Retinal pigment epithelial cell (primary cell): ENCODE results near the gene RNPS1.
"Not testable (repeated sequence)": the region's sequence is repeated elsewhere in the genome, so short reads cannot be mapped to it uniquely, and the experiment has no call there.

Experiments used
- DNase-seq: peaks from one replicate; pipeline ENCODE4 v3.0.0-alpha.2; 2010; ENCODE audit warnings: low read depth
- H3K4me3 ChIP-seq: 2 replicates; pipeline ENCODE4 v1.5.1; 2011; ENCODE audit warnings: mild to moderate bottlenecking, low read length, control low read depth, moderate library complexity
- CTCF ChIP-seq: conservative IDR thresholded peaks from 2 replicates; pipeline ENCODE4 v1.5.1; 2011; ENCODE audit warnings: low read depth, low read length, control low read depth, inconsistent platforms

RNPS1 gene

GRCh38 chr16:2270070-2270462 is 2.1 kb upstream of the RNPS1 start:
- no peak overlapping the region for H3K4me3 ChIP-seq
- no peak for TF ChIP-seq CTCF
- DNase-seq: no peak

- H3K4me3 ChIP-seq: peak overlapping the region; percentile 85
- DNase-seq: not testable (repeated sequence)
Observed at GRCh38 chr16:2267505-2267912, 417 bp downstream of the RNPS1 start.

GRCh38 chr16:2266887-2267286 is 1.0 kb downstream of the RNPS1 start:
- H3K4me3 ChIP-seq: peak overlapping the region; percentile 85
- not testable (repeated sequence) for DNase-seq

- not testable (repeated sequence) for H3K4me3 ChIP-seq, DNase-seq
Observed at GRCh38 chr16:2263026-2263425, 4.9 kb downstream of the RNPS1 start.

GRCh38 chr16:2260250-2260649 is 7.7 kb downstream of the RNPS1 start:
- no peak overlapping the region for H3K4me3 ChIP-seq
- no peak for TF ChIP-seq CTCF
- DNase-seq: no peak

GRCh38 chr16:2258530-2258929 is 9.4 kb downstream of the RNPS1 start:
- not testable (repeated sequence) for DNase-seq, H3K4me3 ChIP-seq

GRCh38 chr16:2257726-2258125 is 10.2 kb downstream of the RNPS1 start:
- no peak for DNase-seq
- TF ChIP-seq CTCF: no peak
- H3K4me3 ChIP-seq: no peak overlapping the region

GRCh38 chr16:2256531-2257140 is 11.3 kb downstream of the RNPS1 start:
- TF ChIP-seq CTCF: no peak
- no peak overlapping the region for H3K4me3 ChIP-seq
- no peak for DNase-seq

- no peak overlapping the region for H3K4me3 ChIP-seq
- DNase-seq: no peak
- TF ChIP-seq CTCF: no peak
Observed at GRCh38 chr16:2253293-2253692, 14.6 kb downstream of the RNPS1 start.

- no peak overlapping the region for H3K4me3 ChIP-seq
- no peak for DNase-seq
- no peak for TF ChIP-seq CTCF
Observed at GRCh38 chr16:2252806-2253148, 15.1 kb downstream of the RNPS1 start.
